GM19099 (cell line): ENCODE measurements around the gene F12.
A peak's percentile ranks its signal among the peaks of the same experiment; 100 is the strongest.

Source experiments
- POLR2A ChIP-seq: IDR thresholded peaks from 3 replicates; pipeline ENCODE4 v1.6.1; 2011; ENCODE audit warnings: low read depth; ENCODE audit not compliant: insufficient read length; ENCODE audit errors: extremely low read depth

F12 gene

DNA sequence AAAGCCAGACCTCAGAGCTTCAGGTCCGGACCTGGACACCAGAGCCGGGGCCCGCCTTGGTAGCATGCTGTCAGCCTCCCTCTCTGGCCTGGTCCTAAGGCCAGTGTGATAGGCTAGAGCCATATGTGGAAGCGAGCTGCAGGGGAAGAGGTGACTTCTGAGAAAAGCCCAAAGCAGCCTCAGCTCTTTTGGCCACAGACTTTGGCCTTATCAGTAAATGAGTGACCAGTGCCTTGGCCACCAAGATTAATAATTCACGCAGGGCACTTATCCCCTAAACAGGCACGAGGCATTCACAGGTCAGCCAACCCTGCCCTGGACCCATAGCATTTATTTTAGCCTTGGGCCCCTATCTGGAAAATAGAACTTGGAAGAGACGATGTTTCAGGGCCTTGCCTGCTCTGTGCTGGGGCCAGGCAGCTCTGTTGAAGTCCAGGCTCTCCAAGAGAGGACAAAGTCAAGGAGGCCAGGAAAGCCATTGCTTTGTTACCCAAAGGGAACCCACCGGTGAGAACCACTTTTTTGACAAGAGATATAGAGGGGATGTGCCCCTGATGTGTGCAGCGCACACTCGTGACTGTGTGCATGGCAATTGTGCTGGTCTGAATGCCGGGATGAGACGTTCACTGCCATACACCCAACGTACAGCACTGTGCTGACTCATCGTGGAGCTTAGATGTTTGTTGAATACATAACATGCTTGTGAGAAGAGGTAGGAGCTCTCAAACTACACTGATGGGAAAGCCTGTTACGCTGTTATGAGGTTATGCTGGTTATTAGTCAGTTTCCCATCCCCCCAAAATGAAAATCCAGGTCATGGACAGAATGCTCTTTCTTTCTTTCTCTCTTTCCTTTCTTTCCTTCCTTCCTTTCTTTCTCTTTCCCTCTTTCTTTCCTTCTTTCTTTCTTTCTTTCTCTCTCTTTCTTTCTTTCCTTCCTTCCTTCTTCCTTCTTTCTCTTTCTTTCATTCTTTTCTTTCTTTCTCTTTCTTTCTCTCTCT lies 30.2 kb downstream of the F12 start:
- TF ChIP-seq POLR2A: peak; percentile 25

- no peak for TF ChIP-seq POLR2A
Measured at GRCh38 chr5:177377851-177378776, 31.2 kb downstream of the F12 start.

DNA sequence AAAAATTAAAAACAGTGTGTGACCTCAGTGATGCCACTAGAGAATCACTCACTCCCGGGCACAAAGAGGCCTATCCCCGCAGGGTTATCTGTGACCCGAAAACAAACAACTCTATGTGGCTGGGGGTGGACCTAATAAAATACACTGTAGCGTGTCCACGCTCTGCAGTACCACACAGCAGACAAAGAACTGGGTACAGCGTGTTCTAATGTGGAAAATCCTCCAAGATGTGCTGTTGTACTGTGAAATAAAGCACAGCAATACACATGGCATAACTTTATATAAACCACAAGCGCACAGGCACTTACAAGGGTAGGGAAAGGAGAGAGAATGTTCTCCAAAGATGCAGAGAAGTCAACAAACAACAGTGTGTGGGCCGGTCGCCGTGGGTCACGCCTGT lies 33.3 kb downstream of the F12 start:
- no peak for TF ChIP-seq POLR2A

DNA sequence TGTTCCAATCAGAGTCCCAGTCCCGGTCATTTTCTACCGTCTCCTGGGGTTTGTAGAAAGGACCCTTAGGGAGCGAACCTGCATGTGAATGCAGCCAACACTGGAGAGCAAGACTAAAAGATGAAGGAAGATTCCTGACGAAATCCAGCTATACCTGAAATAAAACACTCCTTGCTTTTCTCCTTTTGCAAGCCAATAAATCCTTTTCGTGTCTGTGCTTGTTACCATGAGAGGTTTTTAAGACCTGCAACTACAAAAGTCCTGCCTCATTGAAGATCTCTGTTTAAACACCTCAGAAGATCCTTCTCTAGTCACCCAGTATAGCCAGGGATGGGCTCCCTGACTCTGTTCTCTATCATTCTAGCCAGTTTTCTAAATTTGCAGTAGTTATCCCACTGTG lies 35.2 kb downstream of the F12 start:
- TF ChIP-seq POLR2A: no peak

- no peak for TF ChIP-seq POLR2A
Measured at GRCh38 chr5:177373806-177374205, 35.6 kb downstream of the F12 start.

DNA sequence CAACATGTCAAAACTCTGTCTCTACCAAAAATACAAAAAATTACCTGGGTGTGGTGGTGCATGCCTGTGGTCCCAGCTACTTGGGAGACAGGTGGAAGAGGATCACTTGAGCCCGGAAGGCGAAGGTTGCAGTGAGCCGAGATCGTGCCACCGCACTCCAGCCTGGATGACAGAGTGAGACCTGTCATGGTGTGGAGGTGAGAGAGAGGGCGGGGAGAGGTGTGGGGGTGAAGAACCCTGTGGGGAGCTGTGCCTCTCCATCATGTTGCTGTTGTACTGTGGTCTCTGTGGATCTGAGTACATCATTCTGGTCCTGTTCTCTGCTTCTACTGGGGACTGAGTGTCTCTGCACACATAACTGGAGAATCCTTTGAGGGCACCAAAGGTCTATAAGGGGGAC lies 36.5 kb downstream of the F12 start:
- TF ChIP-seq POLR2A: no peak

DNA sequence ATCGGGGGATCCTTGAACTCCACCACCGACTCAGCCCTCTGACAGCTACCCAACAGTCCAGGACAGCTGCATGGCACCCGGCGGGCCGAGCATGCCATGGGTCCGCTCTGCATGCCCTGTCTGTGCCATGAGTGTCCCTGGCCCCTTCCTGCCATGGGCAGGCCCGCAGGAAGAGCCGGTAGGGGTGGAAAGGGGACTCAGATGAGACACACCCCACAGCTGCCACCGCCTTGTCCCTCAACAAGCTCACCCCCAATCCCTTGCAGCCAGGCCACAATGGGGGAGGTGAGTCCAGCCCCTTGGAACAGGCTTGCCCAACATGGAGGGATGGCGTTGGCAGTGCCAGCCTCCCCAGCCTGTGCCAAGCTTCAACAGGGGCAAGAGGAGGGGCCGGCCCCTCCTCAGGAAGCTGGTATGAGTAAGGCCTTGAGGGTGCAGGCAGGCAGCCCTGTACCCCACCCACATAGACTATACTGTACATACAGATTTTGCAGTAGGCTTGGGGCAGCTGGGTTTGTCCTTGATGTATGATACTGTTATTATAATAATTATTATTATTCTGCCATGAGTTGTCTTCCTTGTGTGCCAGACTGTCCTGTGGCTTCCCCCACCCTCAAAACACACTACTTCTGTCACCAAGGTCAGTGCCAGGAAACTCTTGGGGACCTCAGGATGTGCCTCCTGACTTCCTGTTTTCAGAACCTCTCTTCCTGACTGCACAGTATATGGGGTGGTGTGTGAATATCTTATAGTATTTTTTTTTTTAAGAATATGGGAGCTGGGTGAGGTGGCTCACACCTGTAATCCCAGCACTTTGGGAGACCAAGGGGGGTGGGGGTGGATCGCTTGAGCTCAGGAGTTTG lies 37.1 kb downstream of the F12 start:
- no peak for TF ChIP-seq POLR2A

GRCh38 chr5:177371120-177372033 lies 38.0 kb downstream of the F12 start:
- no peak for TF ChIP-seq POLR2A

DNA sequence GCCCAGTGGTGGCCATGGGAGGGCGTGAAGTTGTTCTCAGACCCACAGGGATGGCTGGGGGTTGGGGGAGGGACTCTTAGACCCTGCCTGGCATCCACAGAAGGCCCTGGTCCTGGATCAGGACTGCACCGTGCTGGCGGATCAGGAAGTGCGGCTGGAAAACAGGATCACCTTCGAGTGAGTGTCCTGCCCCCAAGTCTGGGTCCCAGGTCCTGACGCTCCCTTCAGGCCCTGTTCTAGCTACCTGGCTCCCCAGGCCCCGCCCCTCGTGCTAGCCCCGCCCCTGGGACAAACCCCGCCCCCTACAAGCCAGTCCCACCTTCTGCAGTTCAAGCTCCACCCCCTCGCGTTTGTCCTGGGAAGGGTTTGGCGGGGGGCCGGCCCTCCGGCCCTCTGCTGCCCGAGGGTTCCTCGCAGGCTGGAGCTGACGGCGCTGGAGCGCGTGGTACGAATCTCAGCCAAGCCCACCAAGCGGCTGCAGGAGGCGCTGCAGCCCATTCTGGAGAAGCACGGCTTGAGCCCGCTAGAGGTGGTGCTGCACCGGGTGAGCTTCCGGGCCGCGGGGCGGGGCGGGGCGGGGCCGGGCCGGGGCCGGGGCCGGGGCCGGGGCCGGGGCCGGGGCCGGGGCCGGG lies 38.8 kb downstream of the F12 start:
- no peak for TF ChIP-seq POLR2A

DNA sequence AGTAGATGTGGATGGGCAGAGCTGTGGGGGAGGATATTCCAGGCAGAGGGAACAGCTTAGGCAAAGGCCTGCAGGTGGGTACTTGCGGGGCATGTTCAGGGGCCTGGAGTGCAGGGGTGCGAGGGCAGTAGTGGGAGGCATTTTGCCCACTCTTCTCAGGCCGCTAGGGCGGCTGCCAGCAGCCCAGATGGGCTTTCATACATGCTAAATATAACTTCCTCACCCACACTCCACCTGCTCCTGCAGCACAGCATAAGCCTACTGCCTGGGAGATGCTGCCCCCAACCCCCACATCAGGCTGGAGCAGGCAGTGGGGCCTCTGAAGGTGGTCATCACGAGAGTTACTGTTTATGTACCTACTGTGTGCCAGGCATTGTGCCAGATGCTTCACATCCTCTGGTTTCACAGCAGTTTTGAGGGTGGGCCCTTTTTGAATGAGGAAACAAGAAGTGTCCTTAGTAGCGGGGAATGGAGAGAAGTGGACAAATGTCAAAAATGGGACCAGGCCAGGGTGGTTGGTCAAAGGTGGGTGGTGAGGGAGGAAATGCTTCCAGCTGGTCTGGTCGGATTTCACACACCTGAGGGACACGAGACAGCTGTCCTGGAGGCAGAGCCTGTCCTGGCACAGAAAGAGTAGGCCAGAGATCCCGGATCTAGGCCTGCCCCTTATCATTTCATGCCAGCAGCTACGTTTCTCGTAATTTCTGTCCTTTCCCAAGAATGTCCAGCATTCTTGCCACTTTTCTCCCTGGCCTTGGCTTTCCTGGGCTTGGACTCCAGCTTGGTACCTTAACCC lies 39.5 kb downstream of the F12 start:
- no peak for TF ChIP-seq POLR2A

- no peak for TF ChIP-seq POLR2A
Measured at GRCh38 chr5:177368869-177369644, 40.3 kb downstream of the F12 start.
